GM19099 (cell line): ENCODE results near the gene PCDH9.

ENCODE experiments used
- POLR2A ChIP-seq: IDR thresholded peaks from 3 replicates; pipeline ENCODE4 v1.6.1; 2011; ENCODE audit warnings: low read depth; ENCODE audit not compliant: insufficient read length; ENCODE audit errors: extremely low read depth

The PCDH9 gene

GRCh38 chr13:66624302-66624701, 605.8 kb downstream of the PCDH9 start:
- no peak for TF ChIP-seq POLR2A

GRCh38 chr13:66623129-66623820, 606.9 kb downstream of the PCDH9 start:
- no peak for TF ChIP-seq POLR2A

GRCh38 chr13:66618702-66619101, 611.4 kb downstream of the PCDH9 start:
- no peak for TF ChIP-seq POLR2A

DNA sequence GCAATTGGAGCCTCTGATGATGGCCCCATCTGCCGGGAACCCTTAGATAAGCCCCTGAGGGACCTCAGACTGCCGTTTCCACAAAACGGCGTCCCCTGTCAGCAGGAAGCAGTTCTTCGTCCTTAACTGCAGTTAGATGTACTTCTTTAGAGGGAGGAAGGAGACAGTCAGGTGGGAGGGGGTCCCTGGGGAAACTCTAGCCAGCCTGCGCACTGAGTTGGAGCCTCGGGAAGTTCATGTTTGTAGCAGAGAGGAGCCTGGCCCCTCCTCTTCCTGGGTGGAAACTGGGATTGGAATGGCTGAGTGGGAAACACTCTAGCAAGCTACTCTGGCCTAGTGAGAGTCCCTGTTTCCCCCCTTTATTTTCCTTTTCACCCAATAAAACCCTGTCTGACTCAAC, 612.4 kb downstream of the PCDH9 start:
- no peak for TF ChIP-seq POLR2A

DNA sequence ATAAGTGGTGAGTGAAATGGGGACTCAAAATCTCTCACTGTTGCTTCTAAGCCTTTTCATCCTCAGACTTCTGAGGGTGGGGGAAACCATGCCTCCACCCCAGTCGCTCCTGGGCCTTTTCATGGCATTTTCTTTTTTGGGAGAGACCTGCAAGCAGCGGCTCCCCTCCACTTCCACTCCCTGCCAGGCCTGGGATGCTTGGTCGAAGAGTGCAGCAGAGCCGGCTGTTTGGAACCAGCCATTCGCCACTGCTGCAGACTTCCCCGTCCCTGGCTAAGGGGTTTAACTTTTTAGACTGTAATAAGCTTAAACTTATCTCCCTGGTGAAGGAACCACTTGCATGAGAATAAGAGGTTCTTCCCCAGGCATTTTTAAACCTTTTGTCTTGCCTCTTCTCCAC, 617.2 kb downstream of the PCDH9 start:
- TF ChIP-seq POLR2A, result no peak

GRCh38 chr13:66586489-66586888, 643.6 kb downstream of the PCDH9 start:
- no peak for TF ChIP-seq POLR2A

- no peak for TF ChIP-seq POLR2A
Measured at GRCh38 chr13:66585669-66586203, 644.4 kb downstream of the PCDH9 start.

DNA sequence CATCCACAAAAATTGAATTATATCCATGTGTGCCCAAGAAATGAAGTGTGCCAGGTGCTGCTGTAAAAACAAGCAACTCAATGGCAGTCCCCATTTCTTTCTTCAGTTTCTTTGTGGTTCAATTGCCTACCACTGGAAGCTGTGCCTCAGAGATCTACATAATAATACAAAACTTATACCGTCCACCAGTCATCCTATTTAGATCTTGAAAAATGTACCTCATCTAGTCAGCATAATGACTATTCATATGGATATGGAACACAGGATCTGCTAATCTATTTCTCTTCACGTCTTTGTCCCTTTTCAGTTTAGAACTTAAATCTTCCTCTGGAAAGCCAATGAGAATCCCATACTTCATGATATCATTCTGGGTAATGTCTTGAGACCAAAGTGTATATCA, 648.5 kb downstream of the PCDH9 start:
- no peak for TF ChIP-seq POLR2A

GRCh38 chr13:66578305-66578704, 651.8 kb downstream of the PCDH9 start:
- no peak for TF ChIP-seq POLR2A

DNA sequence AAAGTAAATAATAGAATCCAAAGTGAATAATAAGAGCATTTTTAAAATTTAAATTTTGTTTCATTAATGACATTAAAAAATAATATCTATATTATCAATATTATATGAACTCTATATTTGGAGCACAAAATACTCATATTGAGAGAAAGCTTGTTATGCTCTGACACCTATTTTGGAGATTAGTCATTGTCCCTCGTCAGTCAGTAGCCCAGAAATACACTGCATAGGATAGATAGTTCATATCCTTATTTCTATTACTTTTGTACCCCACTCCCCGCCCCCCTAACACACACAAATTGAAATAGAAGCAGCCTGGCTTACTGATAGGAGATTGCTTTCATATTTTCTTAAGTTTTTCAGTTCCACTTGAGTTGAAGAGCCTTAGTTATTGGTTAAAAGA, 652.8 kb downstream of the PCDH9 start:
- no peak for TF ChIP-seq POLR2A

- TF ChIP-seq POLR2A, result no peak
Measured at GRCh38 chr13:66576381-66576780, 653.8 kb downstream of the PCDH9 start.

GRCh38 chr13:66574606-66575005, 655.5 kb downstream of the PCDH9 start:
- no peak for TF ChIP-seq POLR2A

DNA sequence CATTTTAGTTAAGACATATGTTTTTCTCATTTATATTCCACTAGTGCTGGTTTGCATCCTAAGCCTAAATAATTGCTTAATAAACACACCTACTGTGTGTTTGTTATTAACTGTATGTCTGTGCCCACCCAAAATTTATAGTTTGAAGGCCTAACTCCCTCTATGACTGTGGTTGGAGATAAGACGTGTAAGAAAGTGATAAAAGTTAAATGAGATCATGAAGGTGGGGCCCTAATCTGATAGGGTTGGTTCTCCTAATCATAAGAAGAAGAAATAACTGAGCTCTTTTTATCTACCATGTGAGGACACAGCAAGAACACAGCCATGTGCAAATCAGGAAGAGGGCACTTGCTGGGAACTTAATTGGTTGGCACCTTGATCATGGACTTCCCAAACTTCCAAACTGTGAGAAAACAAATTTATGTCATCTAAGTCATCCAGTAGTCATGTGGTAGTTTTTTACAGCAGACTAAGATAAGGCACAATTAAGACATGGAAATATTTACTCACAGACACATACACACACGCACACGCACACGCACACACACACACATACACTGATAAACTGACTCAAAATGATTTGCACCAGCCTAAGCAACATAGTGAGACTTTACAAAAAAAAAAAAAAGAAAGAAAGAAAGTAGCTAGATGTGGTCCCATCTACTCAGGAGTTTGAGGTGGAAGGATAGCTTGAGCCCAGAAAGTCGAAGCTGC, 662.1 kb downstream of the PCDH9 start:
- no peak for TF ChIP-seq POLR2A

GRCh38 chr13:66565279-66565678, 664.9 kb downstream of the PCDH9 start:
- no peak for TF ChIP-seq POLR2A

DNA sequence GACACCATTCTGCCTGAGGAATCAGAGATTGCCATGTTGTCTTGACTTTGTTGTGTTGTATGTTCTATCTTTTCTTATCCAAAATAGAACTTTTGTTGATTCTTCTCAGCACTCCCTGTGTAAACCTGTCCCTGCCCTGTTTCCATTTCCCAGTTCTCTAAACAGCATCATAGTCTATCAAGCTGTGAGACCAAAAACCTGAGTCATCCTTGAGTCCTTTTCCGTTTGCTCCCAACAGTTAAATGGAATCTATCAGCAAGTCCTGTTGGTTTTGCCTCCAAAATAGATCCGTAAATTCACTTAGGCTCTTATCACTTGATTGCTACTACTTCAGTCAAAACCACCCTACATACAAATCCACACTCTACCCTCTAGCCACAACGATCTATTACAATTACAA, 667.1 kb downstream of the PCDH9 start:
- no peak for TF ChIP-seq POLR2A

DNA sequence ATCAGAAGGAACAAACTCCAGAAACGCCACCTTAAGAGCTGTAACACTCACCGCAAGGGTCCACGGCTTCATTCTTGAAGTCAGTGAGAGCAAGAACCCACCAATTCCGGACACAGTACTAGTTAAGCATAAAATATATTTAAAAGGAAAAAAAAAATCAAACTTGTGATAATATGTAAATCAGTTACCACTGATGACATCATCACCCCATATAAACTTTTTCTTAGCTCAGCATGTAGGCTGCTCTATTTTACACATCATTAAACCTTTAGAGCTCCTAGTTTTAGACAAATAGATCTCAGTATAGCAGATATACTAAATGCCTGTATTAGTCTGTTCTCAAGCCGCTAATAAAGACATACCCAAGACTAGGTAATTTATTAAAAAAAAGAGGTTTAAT, 668.1 kb downstream of the PCDH9 start:
- TF ChIP-seq POLR2A, result no peak
